GM21360 (cell line): ENCODE results near the gene C3orf70.

Source experiments
- ATAC-seq: cut with Tn5 transposase; IDR thresholded peaks from one replicate; pipeline ENCODE4 v1.9.1; 2021; ENCODE audit warnings: mild to moderate bottlenecking, moderate library complexity; ENCODE audit not compliant: unreplicated experiment

Gene C3orf70

DNA sequence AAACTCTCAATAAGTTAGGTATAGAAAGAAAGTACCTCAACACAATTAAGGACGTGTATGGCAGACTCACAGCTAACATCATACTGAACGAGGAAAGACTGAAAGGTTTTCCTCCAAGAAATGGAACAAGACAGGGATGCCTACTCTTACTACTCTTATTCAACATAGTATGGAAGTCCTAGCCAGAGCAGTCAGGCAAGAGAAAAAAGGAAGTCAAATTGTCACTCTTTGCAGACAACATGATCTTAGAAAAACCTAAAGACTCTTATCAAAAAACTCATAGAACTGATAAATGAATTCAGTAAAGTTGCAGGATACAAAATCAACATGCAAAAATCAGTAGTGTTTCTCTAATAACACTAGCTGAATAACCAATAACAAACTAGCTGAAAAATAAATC is 96.0 kb downstream of the C3orf70 start:
- no peak for ATAC-seq

DNA sequence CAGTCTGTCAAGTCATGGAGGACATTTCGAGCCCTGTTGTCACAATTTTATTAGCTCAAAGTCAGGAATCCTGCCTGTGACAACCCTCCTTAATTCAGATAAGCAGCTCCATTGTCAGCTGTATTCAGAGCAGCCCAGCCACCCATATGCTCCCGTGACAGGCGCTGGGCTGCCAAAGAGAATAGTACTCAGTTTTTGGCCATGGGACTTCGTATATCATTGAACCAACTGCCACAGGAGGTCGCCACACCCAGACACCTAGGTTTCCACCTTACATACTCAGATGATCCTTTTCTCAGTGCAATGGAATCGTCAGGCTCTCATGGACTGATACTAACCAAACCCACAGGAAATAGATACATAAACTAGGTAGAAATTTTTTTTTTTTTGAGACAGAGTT is 100.2 kb downstream of the C3orf70 start:
- ATAC-seq, result no peak

DNA sequence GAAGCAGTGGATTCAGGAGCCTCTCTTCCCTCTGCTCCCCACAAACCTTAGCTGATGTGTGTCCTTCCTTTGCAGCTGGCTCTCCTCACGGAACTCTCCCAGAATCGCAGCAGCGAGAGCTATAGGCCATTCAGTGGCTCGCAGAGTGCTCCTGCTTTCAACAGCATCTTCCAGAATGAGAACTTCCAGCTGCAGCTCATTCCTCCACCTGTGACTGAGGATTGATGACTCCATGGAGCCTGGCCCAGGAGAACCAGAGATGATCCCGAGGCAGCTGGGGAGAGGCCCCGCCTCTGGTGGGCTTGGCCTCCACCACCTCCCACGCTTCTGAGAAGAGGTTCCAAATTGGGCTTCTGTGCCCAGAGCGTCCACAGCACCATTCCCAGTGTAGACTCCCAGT is 101.1 kb downstream of the C3orf70 start:
- ATAC-seq, result no peak

DNA sequence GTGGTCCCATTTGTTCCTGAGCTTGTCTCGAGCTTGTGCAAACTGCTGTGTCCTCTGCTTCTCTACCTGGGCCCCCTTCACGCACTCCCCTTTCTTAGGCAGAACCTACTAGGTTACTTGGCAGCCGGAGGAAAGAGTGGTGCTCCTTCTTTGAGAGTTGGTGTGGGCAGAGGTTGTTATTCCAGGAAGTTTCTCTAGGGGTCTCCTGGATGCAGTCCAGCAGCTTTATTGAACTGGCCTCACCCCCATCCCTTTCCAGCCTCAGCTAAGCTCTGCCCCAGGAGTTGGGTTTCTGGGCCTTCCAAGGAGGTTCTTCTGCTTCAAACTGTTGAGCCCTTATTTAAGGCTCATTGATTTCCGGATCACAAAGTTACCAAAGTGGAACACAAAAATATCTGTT is 103.2 kb downstream of the C3orf70 start:
- no peak for ATAC-seq

DNA sequence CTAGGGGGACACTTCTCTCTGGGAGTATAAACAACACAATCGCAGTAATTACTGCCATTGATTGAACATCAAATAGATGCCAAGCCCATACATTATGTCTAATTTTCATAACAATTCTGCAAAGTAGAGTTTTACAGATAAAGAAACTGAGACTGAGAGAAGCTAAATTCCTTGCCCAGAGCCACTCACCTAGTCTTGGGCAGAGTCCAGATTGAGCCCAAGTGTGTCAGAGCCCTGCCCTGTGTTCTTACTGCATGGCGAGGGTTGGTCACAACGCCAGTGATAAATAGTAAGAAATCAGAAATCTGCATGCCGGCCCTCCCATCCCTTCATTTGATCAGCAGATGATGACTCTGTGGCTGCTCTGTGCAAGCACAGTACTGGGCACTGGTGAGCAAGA is 106.3 kb downstream of the C3orf70 start:
- ATAC-seq, result no peak

DNA sequence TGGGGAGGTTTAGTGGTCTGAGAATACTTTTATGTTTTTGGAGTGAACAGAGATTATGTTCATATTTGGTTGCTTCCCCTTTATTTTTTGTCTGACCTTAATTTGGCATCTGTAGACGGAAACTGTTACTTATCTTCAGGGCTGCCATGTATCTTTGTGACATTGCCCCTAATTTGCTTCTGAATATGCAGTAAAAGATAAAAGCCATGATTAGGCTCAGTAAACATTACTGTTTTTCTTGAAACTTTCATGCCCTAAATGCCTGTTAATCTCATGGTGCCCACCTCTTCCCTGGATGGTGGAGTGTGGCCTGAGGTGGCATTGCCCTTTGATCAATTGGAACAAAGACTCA is 106.7 kb downstream of the C3orf70 start:
- ATAC-seq, result no peak

DNA sequence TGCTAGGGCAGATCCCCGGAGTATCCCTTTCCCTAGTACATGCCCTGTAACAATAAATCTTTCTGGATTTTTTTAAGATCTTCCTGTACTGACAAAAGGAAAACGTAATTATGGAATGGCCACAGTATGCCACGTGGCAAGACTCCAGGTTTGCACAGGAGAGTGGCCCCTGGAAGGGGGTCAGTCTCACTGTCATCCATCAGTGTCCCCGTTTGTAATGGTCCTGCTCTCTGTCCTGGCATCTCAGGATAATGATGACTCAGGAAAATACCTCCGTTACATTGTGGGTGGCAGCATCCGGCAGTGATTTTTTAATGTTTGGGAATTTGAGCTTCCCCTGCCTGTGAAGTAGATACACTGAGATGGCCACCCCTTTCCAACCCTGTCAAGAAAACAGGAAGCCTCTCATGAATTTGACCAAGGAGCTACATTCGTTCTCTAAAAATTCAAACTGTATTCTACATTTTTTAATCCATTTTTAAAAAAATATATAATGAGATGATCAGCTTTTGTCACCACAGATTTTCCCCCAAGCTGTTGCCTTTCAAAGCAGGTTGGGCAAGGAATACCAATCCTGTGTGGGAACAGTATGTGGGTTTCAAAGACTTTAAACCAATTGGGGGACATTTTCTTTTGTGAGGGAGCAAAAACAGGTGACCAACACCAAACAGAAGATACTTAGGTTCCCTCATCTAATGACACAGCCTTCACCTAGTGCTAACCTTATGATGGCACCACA is 110.4 kb downstream of the C3orf70 start:
- no peak for ATAC-seq

DNA sequence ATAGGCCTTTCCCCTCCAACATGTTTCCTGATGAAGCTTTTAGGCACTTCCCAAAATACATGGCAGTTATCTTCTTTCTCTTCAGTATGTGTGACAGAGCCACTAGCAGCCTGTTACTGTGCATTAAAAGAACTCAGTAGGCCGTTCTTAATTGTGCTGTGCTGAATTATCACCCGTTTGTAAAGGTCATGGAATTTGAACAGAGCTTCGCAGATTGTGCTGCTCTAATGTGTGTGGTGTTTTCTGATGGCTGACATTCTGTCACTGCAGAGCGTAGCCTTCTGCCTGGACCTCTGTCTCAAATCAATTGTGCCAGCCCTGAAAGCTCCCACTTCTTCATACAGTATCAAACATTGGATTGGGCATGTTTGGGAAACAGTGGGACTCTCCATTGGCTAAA is 111.3 kb downstream of the C3orf70 start:
- ATAC-seq, result no peak

DNA sequence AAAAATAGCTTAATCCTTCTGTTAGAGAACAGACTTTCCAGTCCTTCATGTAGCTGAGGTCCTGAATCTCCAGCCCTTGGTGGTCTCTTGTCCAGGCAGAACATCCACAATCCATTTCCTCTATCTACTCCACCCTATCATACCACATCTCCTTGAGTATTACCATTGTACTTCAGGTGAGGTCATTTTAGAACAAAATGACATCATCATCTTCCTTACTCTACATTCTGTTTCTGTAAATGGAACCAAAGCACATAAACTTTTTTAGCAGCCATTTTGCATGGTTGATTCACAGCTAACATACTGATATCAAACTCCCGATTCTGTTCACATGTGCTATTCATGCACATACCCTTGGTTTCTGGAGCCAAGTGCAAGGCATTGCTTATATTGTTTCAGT is 112.4 kb downstream of the C3orf70 start:
- ATAC-seq, result no peak

DNA sequence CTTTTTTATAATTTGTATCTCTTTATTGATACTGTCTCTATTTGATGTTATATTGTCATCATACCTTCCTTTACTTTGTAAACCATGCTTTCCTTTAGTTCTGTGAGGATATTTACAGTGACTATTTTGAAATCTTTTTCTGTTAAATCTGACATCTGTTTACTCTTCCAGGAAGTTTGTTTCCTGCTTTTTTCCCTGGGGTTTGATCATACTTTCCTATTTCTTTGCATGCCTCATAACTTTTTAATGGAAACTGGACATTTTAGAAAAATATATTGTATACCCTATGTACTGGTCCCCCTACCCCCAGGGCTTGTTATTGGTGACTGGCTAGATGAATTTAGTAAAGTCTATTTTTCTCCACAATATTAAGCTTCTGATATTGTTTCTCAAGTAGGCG is 115.1 kb downstream of the C3orf70 start:
- ATAC-seq, result no peak

DNA sequence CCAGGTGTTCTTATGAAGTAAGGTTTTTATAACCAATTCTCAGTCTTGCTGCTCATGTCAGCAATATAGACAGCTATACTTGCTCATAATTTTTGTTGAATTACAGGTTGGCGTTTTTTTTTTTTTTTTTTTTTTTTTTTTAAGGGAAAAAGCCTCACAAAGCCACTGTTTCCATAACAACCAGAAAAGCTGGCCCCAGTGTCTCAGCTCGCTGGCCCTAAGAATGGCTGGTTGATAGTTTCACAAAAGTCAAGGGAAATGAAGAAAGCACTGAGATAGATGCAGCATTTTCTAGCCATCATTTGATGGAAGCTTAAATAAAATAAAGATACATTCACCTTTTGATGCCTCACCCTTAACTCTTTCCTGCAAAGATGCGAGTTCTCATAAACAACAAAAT is 121.9 kb downstream of the C3orf70 start:
- no peak for ATAC-seq

DNA sequence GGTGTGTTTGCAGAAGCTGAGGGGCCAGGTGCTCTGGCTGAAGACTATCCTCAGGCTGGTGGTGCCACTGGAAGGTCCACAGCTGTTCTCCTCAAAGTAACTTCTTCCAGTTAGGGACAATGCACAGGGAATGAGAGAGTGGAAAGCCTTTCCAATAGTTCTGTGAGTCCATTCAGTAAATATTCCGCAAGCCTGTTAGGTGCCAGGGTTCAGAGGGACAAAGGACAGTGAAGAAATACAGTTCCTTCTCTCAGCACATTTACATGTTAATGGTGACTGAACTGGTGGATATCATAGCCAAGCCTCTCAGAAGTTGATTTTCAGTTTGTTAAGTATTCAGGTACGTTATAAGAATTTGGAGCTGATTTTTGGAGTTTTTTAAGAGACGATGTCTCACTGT is 122.5 kb downstream of the C3orf70 start:
- ATAC-seq, result no peak

DNA sequence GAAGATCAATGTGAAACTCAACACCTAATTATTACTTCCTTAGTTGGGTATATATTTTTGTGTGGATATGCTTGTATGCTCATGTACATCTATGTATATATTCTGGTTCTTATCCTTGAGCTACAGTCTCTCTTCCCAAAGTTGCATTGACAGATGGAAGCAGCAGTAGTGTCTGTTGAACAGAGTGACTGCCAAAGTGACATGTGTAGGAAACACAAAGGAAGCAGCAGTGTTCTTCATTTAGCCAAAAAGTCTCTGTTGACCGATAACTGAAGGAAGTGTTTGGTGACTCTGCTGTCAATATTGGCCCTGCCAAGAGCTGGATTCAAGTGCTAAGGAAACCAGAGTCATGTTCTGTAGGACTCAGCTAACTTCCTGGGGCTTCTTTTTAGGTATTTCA is 123.8 kb downstream of the C3orf70 start:
- ATAC-seq, result no peak

DNA sequence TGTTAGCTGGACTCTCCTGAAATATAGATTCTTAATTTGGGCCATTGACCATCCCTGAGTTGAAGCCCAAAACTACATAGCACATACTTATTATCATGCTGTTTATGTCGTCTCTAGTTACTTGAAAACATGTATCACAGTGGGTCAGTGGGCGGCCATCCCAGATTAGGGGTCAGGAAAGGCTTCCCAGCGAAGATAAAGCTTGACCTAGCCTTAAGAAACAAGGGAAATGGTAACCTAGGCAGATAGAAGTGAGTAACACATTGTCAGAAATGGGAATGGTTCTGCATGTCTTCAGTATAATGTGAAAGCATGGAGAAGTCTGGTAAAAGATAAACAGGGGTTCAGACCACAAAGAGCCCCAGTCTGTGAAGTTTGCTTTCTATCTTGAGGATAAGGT is 124.7 kb downstream of the C3orf70 start:
- no peak for ATAC-seq
